Measurements from ENCODE around the gene PLAGL2.

PLAGL2 gene

GRCh38 chr20:32152421-32153155 is 55.0 kb downstream of the PLAGL2 start:
- Histone ChIP-seq H3K4me3 (ENCODE audit: low read length) (no peak overlapping the region), H3K79me2 (ENCODE audit: low read length) (no peaks in the 10 kb centered on the region), H3K27ac (ENCODE audit: low read length) (no peak overlapping the region), H2AFZ (ENCODE audit: low read depth, low read length) (no peak overlapping the region), H3K27me3 (ENCODE audit: low read depth, low read length) (no peaks in the 10 kb centered on the region), H3K4me1 (ENCODE audit: low read length) (peaks cover 13% of the 10 kb centered on the region), H4K20me1 (ENCODE audit: insufficient read depth, low read length) (no peaks in the 10 kb centered on the region), H3K36me3 (replicated peaks; ENCODE audit: low read depth, low read length) (peaks cover 56% of the 10 kb centered on the region), H3K9me3 (ENCODE audit: insufficient read depth, low read length) (no peaks in the 10 kb centered on the region), H3K4me2 (ENCODE audit: low read length) (no peak overlapping the region), H3K9ac (ENCODE audit: low read length) (no peak overlapping the region)
- TF ChIP-seq EZH2phosphoT487 (IDR thresholded peaks at IDR 0.05; ENCODE audit: low read depth) (no peak), CTCF (IDR thresholded peaks at IDR 0.05; ENCODE audit: low read depth, low read length) (no peak)

GRCh38 chr20:32150291-32150848 is 57.2 kb downstream of the PLAGL2 start:
- Histone ChIP-seq H3K36me3 (replicated peaks; ENCODE audit: low read depth, low read length) (peaks cover 63% of the 10 kb centered on the region), H3K4me2 (ENCODE audit: low read length) (no peak overlapping the region), H3K4me3 (ENCODE audit: low read length) (no peak overlapping the region), H3K9me3 (ENCODE audit: insufficient read depth, low read length) (no peaks in the 10 kb centered on the region), H3K4me1 (ENCODE audit: low read length) (peaks cover 9% of the 10 kb centered on the region), H4K20me1 (ENCODE audit: insufficient read depth, low read length) (no peaks in the 10 kb centered on the region), H3K9ac (ENCODE audit: low read length) (no peak overlapping the region), H3K79me2 (ENCODE audit: low read length) (no peaks in the 10 kb centered on the region), H2AFZ (ENCODE audit: low read depth, low read length) (no peak overlapping the region), H3K27ac (ENCODE audit: low read length) (no peak overlapping the region), H3K27me3 (ENCODE audit: low read depth, low read length) (no peaks in the 10 kb centered on the region)
- no peak for TF ChIP-seq EZH2phosphoT487 (IDR thresholded peaks at IDR 0.05; ENCODE audit: low read depth)
- no peak for TF ChIP-seq CTCF (IDR thresholded peaks at IDR 0.05; ENCODE audit: low read depth, low read length)

- no peaks in the 10 kb centered on the region for H4K20me1 ChIP-seq (ENCODE audit: insufficient read depth, low read length)
- no peaks in the 10 kb centered on the region for H3K79me2 ChIP-seq (ENCODE audit: low read length)
- peaks cover 65% of the 10 kb centered on the region for H3K36me3 ChIP-seq (replicated peaks; ENCODE audit: low read depth, low read length)
- TF ChIP-seq EZH2phosphoT487 (IDR thresholded peaks at IDR 0.05; ENCODE audit: low read depth): no peak
- no peak for TF ChIP-seq CTCF (IDR thresholded peaks at IDR 0.05; ENCODE audit: low read depth, low read length)
- no peaks in the 10 kb centered on the region for H3K9me3 ChIP-seq (ENCODE audit: insufficient read depth, low read length)
- H3K4me2 ChIP-seq (ENCODE audit: low read length): no peak overlapping the region
- no peaks in the 10 kb centered on the region for H3K27me3 ChIP-seq (ENCODE audit: low read depth, low read length)
- no peak overlapping the region for H3K4me3 ChIP-seq (ENCODE audit: low read length)
- H2AFZ ChIP-seq (ENCODE audit: low read depth, low read length): no peak overlapping the region
- peaks cover 2% of the 10 kb centered on the region for H3K4me1 ChIP-seq (ENCODE audit: low read length)
- no peak overlapping the region for H3K27ac ChIP-seq (ENCODE audit: low read length)
- no peak overlapping the region for H3K9ac ChIP-seq (ENCODE audit: low read length)
Observed at GRCh38 chr20:32149566-32150170, 57.9 kb downstream of the PLAGL2 start.

GRCh38 chr20:32144898-32145662 is 62.5 kb downstream of the PLAGL2 start:
- Histone ChIP-seq H3K36me3 (replicated peaks; ENCODE audit: low read depth, low read length) (peaks cover 72% of the 10 kb centered on the region), H3K9ac (ENCODE audit: low read length) (no peak overlapping the region), H3K4me2 (ENCODE audit: low read length) (no peak overlapping the region), H3K9me3 (ENCODE audit: insufficient read depth, low read length) (no peaks in the 10 kb centered on the region), H4K20me1 (ENCODE audit: insufficient read depth, low read length) (no peaks in the 10 kb centered on the region), H3K4me1 (ENCODE audit: low read length) (no peaks in the 10 kb centered on the region), H3K27ac (ENCODE audit: low read length) (no peak overlapping the region), H3K79me2 (ENCODE audit: low read length) (no peaks in the 10 kb centered on the region), H3K27me3 (ENCODE audit: low read depth, low read length) (no peaks in the 10 kb centered on the region), H3K4me3 (ENCODE audit: low read length) (no peak overlapping the region), H2AFZ (ENCODE audit: low read depth, low read length) (no peak overlapping the region)
- TF ChIP-seq CTCF (IDR thresholded peaks at IDR 0.05; ENCODE audit: low read depth, low read length) (no peak), EZH2phosphoT487 (IDR thresholded peaks at IDR 0.05; ENCODE audit: low read depth) (no peak)
